ENCODE measurements around the gene RASA3.

GRCh38 chr13:114151565-114152284 is 19.3 kb upstream of the RASA3 start:
- TF ChIP-seq CTCF (conservative IDR thresholded peaks at IDR 0.05; ENCODE audit: low read depth, low read length) (no peak; the same call in 1 of the 2 replicates), EZH2 (IDR thresholded peaks at IDR 0.05; ENCODE audit: low read length, unreplicated experiment) (no peak)
